GM19468 (cell line): ENCODE measurements around the gene CEP57L1.

Experiments
- ATAC-seq: cut with Tn5 transposase; IDR thresholded peaks from one replicate; pipeline ENCODE4 v1.9.1; 2021; ENCODE audit warnings: mild to moderate bottlenecking, moderate library complexity, moderate number of reproducible peaks; ENCODE audit not compliant: unreplicated experiment; ENCODE audit errors: extremely low read depth

CEP57L1 gene

DNA sequence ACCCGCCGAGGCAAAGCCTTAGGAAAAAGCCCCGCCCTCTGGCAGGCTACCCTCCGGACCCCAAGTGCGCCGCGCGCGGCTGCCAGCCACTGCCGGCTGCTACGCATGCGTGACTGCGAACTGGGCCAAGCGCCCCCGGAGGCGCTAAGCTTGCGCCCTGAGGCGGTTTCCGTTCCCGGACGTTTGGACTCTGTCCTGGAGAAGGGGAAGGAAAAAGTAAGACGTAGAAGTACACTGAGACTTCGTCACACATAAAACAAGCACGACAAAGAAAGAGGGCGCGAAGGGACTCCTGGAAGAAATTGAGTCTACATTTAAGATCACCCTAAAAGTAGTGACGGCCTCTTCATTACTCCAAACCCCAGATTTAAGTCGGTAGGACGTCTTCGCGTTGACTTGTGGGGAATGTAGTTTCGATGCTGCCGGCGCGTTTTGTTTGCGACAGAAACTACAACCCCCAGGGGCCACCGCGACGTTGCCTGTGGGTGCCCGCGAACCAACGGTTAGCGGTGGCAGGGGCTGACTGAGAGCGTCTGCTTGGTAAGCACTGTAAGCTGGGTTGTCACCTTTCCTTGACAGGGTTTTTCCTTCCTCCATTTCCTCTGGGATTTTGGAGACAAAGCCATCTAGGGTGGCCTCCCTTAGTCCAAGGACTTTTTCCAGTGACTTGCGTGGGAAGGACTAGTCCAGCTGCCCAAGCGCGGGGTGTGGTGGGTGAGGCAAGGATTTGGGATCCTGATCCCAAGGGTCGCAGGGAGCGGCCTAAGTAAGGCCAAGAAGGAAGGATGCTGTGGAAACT lies at the start of gene CEP57L1:
CEP57L1 (plus strand) TSS at position 472 of the 799 bp plus-strand sequence. CDS start 49,715 bp downstream, outside the sequence.
- ATAC-seq = peak; percentile 53

DNA sequence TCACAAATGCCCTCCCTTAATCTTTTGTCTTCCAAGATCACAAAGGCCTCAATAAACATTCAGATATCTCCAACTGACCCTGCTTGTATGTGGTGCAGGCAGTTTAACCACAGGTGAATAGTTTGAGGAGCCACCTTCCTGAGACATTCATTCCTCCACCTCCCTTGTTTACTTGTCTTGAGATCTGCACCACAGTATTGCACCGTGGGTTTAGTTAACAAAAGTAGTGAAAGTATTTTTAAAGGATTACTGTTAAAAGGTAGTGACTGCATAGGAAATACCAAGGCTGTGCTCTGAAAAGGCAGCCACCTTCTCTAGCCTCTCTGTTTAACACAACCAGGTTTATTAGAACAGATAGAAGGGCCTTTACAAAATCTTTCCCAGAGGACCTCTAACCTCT lies 47.1 kb upstream of the CEP57L1 start:
- no peak for ATAC-seq

DNA sequence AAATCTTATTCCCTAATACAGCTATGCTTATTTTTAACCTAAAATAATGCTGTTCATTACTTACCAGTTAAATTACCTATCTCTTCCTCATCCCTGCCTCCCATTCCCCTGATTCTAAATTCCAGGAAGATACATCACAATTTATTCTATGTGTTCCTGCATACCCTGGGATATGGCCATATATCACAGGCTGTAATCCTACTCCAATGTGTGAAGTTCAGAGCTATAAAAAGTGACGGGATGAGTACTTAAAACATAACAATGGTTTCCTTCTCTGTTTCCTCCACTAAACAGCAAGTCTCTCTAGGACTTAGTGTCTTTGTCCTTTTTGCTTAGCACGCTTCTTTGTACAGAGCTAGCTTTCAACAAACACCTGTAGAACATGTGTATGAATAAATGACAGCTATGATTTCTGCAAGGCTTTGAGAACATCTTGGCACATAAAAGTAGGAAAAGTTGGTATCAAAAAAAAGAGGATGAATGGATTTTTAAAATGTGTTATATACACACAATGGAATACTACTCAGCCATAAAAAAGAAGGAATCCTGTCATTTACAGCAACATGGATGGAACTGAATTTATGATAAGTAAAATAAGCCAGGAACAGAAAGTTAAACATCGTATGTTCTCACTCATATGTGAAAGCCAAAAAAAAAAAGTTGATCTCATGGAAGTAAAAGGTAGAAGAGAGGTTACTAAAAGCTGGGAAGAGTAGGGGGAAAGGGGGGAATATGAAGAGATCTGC lies 46.5 kb upstream of the CEP57L1 start:
- ATAC-seq = no peak

DNA sequence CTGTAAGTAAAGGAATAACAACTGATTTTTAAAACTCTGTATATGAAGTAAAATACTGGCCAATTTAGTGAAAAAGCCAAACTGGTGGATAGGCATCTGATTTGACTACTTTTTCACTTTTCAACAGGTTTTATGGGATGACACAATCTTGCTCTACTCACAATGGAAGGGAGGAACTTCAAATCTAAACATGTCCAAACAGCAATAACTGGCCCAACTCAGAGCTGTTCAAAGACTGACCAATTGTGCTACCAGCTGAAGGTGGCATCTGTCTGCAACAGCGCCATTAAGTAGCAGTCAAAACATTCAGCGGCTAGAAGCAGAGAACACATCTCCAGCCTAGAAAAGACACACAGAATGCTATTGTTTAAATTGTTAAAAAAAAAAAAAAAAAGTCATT lies 45.3 kb upstream of the CEP57L1 start:
- ATAC-seq = no peak

DNA sequence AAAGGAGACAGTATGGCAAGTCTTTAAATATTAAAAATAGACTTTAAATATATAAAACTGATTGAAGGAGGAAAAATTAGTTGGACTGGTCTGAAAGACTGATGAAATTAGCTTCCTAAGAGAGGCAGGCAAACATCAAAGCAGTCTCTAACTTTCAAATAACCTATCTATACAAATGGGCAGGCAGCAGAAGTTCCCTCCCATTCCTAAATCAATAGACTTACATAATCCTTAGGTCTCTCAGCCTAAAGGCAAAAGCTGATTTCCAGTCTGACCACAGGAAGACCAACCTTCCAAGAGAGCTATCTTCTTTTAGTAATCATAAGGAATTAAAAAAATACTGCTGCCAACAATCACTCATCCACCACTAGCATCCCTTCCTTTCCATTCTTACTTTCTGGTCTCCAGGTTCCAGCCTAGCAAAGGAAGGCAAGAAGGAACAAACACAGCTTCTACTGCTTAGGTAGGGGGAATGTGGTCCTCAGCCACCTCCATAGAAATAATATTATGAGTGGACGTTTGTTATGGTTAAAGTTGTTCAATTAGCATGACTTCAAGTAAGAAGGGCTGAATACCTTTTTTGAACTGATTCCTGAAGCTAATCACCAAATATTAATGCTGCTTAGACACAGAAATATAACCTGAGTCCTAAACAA lies 44.7 kb upstream of the CEP57L1 start:
- ATAC-seq = no peak

DNA sequence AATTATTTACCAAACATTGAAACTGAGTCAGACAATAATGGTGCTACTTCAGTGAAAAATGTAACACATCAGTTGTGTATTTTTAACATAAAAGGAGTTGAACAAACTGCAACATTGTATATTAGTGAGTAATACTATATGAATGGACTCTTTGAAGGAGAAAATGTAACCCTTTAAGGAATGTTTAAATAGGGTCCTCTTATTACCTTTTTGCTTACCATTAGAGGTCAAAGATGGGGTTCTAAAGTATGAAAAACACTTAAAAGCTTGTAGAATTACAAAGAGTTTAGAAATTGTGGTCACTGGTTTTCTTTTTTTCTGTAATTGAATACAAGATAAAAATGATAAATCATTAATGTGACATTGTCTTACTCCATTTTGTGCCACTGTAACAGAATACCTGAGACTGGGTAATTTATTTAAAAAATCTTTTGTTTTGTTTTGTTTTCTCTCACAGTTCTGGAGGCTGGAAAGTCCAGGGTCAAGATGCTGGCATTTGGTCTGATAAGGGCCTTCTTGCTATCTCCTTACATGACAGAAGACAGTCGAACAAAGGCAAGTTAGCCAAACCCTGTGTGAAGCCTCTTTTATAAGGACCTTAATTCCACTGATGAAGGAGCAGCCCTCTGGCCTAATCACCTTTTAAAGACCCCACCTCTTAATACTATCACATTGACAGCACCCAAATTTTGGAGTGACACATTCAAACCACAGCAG lies 43.8 kb upstream of the CEP57L1 start:
- no peak for ATAC-seq

DNA sequence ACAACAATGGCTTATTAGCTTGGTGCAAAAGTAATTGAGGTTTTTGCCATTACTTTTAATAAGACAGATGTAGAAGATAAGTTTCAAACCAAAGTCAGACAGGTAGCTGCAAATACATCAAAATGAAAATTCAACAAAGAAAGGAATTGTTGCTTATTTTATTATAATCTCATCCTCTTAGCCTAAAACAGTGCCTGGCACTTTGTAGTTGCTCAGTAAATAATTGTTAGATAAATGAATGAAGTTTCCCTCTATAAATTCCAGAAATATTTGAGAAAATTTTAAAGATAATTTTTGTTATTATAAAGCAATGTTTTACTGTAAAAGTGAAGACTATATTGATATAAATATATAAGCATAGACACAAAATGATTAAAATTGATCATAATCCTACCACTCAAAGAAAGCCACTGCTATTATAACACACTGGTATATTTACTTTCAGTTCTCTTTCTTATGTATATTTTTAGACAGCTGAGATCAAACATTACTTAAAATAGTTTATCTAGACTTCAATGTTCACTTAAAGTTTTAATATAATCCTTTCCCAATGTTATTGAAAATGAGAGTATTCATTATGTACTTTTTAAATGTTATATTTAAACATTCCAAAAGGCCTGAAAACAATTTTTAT lies 43.2 kb upstream of the CEP57L1 start:
- ATAC-seq = no peak

DNA sequence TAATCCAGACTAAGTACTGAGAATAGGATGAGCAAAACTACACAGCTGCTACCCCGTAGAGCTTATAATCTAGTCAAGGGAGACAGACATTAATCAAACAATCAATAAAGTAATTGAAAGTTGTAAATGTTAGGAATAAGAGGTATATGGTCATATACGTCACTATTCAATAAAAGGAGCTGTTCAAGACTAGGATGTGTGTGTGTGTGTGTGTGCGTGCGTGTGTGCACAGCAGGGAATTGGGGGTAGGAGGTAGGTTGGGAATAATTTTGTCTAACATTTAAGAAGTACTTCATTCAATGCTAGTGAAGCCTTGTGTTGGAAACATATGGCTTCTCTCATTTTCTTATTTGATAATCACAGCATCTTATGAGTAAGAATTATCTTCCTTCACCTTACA lies 42.5 kb upstream of the CEP57L1 start:
- no peak for ATAC-seq

DNA sequence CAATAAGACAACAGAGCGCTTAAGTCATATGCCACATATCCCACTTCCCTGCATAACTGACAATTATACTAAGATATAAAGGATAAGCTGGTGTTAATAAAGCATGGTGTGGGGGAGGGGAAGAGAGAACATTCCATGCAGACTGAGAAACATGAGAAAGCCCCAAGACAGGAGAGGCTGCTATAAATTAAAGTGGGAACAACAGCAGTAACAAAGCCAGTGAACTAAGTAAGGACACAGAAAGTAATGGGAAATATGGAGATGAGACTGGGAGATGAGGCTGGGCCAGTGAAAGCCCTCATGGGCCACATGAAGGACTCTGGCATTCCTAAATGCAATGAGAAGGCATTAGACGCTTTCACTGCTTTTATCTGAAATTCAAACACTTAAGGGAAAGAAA lies 42.0 kb upstream of the CEP57L1 start:
- no peak for ATAC-seq

DNA sequence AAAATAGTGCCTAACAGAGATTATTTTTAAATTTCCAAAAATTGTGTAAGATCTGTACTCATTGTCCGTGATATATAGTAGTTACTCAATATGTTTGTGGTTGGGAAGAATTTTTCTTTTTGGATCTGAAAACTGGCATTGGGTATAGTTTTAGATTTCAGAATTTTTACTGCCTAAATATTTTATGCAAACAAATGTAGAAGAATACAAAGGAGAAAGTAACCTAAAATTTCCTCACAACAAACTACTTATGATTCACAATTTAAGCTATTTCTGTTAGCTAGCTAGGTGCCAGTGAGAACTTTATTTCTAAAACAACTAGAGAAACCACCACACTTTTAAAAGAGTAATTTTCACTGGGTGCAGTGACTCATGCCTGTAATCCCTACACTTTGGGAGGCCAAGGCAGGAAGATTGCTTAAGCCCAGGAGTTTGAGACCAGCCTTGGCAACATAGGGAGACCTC lies 39.5 kb upstream of the CEP57L1 start:
- ATAC-seq = no peak

DNA sequence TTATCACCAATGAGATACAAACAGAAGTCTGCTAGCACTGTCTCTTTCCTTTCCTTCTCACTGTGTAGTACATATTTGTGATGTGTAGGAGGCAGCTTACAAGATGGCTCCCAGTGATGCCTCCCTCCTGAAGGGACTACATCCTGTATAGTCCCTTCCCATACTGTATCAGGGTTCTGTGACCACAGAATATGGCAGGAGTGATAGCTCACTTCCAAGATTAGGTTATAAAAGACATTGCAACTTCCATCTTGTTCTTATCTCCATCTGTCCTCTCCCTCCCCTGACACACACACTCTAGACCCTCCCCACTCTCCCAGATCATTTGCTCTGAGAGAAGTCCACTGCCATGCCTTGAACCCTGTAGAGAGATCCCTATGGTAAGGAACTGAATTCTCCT lies 38.6 kb upstream of the CEP57L1 start:
- no peak for ATAC-seq

DNA sequence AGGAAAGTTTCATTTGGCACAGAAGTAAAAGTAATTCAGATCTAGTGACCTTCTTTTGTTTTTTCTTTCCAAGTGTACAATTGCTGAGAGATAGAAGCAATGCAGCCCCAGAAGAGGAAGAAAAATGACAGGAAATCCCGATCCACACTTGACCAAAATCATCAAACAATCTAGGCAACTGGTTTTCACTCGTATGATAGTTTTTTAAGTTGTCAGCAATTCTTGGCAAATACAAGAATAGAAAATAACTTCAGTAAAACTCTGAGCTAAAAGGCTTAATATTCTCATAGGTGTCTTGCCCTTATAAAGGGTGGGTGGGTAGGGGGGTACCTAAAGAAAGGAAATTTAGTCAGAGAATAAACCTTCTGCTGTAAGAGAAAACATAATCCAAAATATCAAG lies 36.7 kb upstream of the CEP57L1 start:
- ATAC-seq = no peak

DNA sequence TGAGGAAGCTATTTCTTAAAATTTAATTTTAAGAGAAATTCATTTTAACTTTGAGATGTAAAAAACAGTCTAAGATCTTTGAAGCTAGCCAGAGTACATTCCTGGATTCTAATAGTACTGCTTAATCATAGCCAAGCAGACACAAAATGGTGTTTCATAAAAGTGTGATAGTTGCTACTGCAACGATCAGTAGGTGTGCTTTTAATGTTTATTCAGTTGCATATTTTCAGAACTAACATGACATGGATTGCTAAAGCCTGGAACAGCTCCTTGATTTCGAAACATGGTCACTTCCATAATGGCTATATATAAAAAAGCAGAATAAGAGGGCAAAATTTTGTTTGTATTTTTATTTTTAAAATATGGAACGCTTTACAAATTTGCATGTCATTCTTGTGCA lies 36.2 kb upstream of the CEP57L1 start:
- no peak for ATAC-seq

DNA sequence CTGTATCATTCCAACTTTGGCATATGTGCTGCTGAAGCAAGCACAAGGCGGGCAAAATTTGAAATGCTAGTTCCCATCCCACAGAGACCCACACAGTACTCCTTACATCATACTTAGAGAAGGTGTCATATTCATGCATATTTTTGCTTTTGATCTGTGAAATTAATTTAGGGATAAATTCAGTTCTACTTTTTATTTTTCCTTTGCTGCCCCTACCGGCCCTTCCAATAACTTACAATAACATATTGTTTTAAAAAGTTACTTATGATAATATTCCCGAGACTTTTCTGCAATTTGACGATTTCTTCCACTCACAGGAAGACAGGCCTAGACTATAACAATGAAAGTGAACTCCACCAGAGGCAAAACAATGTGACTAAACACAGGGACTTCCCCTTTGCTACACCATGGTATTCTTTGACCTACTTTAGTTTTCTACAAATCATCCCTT lies 35.7 kb upstream of the CEP57L1 start:
- ATAC-seq = no peak

DNA sequence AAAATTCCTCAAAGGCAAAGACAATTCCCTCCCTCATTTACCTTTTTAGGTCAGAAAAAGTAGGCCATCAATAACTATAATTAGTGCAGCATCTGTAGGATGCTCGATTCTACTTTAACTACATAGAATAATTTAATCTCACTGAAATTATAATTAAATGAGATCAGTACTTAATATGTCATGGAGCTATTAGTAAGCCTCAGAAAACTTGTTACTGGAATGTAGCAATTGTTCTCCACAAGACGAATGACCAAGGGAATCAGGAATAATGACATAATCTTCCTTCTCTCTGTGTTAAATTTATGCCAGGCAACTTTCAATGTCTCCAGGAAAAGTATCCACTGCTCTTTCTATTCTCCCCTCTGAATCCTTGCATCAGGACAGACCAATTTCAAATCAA lies 34.7 kb upstream of the CEP57L1 start:
- ATAC-seq = no peak

DNA sequence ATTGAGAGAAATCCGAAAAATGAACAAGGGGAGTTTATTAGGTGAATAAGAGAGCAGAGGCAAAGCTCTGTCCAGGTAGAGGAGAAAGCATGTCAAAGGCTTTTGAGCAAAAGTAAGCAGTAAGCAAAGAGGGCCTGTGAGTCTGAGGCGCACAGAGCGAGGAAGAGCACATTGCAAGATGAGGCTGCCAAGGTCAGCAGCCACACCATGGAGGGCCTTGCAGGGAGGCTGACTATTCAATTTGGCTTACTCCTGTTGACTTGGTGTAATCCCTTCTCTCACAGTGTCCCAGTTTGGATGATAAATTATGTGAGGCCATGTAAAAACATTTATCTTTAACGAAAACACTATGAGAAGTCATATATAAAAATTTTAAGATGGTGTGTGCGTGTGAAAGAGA lies 33.1 kb upstream of the CEP57L1 start:
- no peak for ATAC-seq

DNA sequence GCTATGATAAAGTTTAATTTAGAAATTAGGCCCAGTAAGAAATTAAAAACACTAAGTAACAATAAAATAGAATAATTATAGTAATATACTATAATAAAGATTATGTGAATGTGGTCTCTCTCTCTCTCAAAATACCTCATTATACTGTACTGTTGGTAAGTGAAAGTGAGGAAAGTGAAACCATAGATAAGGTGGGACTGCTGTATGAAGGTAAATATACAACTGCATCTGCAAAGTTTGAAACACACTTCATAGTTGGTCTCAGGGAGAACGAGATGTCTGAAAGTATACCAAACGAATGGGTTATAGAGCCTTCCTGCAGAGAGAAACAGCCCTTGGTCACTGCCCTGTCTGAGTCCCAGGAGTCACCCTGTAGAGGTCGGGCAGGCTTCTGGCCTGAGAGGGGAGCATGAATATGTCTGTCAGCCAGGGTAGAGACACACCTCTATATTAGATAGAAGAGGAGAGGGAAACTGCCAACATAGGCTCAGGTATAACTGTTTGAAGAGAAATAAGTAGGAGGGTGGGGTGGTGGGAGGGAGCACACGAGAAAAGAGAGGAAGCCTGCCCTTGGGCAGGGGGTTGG lies 32.4 kb upstream of the CEP57L1 start:
- no peak for ATAC-seq

DNA sequence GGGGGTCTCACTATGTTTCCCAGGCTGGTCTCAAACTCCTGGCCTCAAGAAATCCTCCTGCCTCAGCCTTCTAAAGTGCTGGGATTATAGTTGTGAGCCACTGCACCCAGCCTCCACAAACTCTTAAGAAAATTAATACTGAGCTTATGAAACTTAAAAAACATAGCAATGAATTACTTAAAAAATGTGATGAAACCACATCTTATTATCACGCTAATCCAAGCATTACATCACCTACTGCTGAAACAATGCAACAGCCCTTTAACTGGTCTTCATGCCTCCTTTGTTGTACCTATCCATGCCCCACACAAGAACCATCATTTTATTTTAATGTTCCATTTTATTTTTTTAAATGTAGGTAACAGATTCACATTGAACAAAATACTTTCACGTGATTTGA lies 25.6 kb upstream of the CEP57L1 start:
- no peak for ATAC-seq

DNA sequence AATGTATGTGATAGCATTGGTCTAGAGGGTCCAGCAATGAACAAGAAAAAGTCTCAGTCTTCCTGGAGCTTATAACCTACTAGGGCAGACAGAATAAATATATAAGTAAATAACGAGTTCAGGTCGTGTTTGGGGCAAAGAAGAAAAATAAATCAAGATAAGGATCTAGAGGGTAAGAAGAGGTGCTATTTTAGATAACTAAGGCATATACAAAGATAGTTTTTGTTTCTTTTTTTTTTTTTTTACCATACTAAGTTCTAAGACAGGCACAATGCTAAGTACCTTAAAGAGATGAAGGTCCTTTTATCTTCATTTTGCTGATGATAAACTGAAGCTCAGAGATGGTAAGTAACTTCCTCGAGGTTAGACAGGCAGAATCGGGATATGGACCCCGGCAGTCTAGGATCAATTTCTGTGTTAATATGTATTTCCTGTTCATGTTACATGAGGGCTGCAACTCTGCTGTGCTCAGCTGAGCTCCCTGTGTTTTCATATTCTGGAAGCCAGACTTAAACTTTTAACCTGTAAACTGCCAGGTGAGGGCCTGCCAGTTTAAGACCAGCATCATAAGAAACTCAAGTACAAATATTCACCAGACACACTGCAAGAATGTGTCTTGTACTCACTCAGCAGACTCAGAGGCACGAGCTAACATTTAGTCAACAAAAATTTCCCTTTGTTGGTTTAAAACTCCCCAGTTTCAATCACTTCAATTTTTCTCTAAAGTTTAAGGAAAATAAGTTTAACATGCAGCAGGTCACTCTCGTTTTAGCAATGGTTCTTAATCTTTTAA lies 24.0 kb upstream of the CEP57L1 start:
- no peak for ATAC-seq
